GM19463 (cell line): ENCODE results near the gene ACTL6B.

Experiments used
- ATAC-seq: cut with Tn5 transposase; IDR thresholded peaks from one replicate; pipeline ENCODE4 v1.9.1; 2021; ENCODE audit warnings: mild to moderate bottlenecking, moderate library complexity; ENCODE audit not compliant: unreplicated experiment

ACTL6B gene

GRCh38 chr7:100602889-100603725 lies 53.1 kb downstream of the ACTL6B start:
- no peak for ATAC-seq

- ATAC-seq: no peak
These were observed 55.6 kb downstream of the ACTL6B start for GRCh38 chr7:100600730-100601038.

GRCh38 chr7:100599911-100600729 lies 56.1 kb downstream of the ACTL6B start:
- ATAC-seq: no peak

DNA sequence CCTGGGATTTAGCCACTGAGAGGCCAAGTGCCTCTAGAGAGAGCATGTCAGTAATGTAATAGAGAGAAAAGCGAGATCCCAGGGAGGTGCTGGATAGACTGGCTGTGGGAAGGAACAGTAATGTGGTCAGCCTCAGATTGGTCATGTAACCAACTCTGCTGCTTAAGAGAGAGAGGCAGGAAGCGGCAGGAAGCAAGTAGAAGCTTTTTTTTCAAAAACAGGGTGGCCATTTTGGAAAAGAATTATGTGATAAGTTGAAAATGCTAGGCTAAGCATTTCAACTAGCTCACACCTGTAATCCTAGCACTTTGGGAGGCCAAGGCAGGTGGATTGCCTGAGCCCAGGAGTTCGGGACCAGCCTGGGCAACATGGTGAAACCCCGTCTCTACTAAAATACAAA lies 57.8 kb downstream of the ACTL6B start:
- ATAC-seq: no peak

DNA sequence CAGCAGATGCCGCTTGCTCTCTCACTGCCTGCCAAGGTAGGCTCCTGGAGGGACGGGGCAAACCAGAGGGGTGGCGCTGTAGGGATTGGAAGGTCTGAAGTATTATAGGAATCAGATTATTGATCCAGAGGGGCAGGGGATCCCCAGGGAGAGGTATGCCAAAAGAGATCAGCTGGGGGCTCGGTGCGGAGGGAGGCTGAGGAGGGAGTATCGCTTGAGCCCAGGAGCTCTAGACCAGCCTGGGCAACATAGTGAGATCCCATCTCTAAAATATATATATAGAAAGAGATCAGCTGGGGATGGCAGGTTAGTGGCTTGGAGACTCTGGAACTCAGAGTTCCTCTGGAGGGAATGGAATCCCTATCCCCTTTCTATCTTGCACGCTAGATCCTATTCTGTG lies 61.1 kb downstream of the ACTL6B start:
- ATAC-seq: no peak
